GM18861 (cell line): ENCODE measurements around the gene CDKAL1.
"Not testable (repeated sequence)": the region's sequence is repeated elsewhere in the genome, so short reads cannot be mapped to it uniquely, and the experiment has no call there.

Experiments used
- ATAC-seq: cut with Tn5 transposase; IDR thresholded peaks from one replicate; pipeline ENCODE4 v1.9.1; 2021; ENCODE audit not compliant: unreplicated experiment

CDKAL1 gene

GRCh38 chr6:20732896-20733295 is 198.6 kb downstream of the CDKAL1 start:
- ATAC-seq, result no peak

- ATAC-seq, result no peak
Measured at GRCh38 chr6:20737912-20738311, 203.7 kb downstream of the CDKAL1 start.

GRCh38 chr6:20740088-20740487 is 205.8 kb downstream of the CDKAL1 start:
- ATAC-seq, result no peak

- ATAC-seq, result no peak
Measured at GRCh38 chr6:20740727-20741126, 206.5 kb downstream of the CDKAL1 start.

GRCh38 chr6:20741490-20741889 is 207.2 kb downstream of the CDKAL1 start:
- no peak for ATAC-seq

- no peak for ATAC-seq
Measured at GRCh38 chr6:20744911-20745557, 210.8 kb downstream of the CDKAL1 start.

GRCh38 chr6:20746024-20746423 is 211.8 kb downstream of the CDKAL1 start:
- ATAC-seq, result peak; percentile 64

GRCh38 chr6:20746805-20747558 is 212.7 kb downstream of the CDKAL1 start:
- ATAC-seq, result no peak

- ATAC-seq, result no peak
Measured at GRCh38 chr6:20747991-20748390, 213.7 kb downstream of the CDKAL1 start.

GRCh38 chr6:20751293-20751935 is 217.2 kb downstream of the CDKAL1 start:
- no peak for ATAC-seq

- no peak for ATAC-seq
Measured at GRCh38 chr6:20755631-20756030, 221.4 kb downstream of the CDKAL1 start.

- ATAC-seq, result not testable (repeated sequence)
Measured at GRCh38 chr6:20756584-20757147, 222.4 kb downstream of the CDKAL1 start.

GRCh38 chr6:20757761-20758160 is 223.5 kb downstream of the CDKAL1 start:
- no peak for ATAC-seq

- ATAC-seq, result no peak
Measured at GRCh38 chr6:20763296-20763695, 229.0 kb downstream of the CDKAL1 start.

- no peak for ATAC-seq
Measured at GRCh38 chr6:20769631-20770030, 235.4 kb downstream of the CDKAL1 start.

- no peak for ATAC-seq
Measured at GRCh38 chr6:20770773-20771172, 236.5 kb downstream of the CDKAL1 start.

GRCh38 chr6:20771409-20771808 is 237.2 kb downstream of the CDKAL1 start:
- ATAC-seq, result no peak

GRCh38 chr6:20773822-20774221 is 239.6 kb downstream of the CDKAL1 start:
- no peak for ATAC-seq

- no peak for ATAC-seq
Measured at GRCh38 chr6:20775981-20776380, 241.7 kb downstream of the CDKAL1 start.

GRCh38 chr6:20777801-20778200 is 243.5 kb downstream of the CDKAL1 start:
- ATAC-seq, result no peak

- no peak for ATAC-seq
Measured at GRCh38 chr6:20778459-20778858, 244.2 kb downstream of the CDKAL1 start.

GRCh38 chr6:20778912-20779311 is 244.7 kb downstream of the CDKAL1 start:
- ATAC-seq, result no peak
